PC-3 (cell line): ENCODE measurements around the gene PAIP1.

Experiments used
- CTCF ChIP-seq: fragments of 300-600 bp; sonication (generic); conservative IDR thresholded peaks from 2 replicates; pipeline ENCODE4 v1.5.1; 2017; ENCODE audit warnings: antibody characterized with exemption, low read depth, mild to moderate bottlenecking, low read length
- EZH2 ChIP-seq: fragments of 300-600 bp; sonication (generic); IDR thresholded peaks from one replicate; pipeline ENCODE4 v1.6.1; 2017; ENCODE audit warnings: antibody characterized with exemption, mild to moderate bottlenecking, low read length; ENCODE audit not compliant: unreplicated experiment
- EZH2phosphoT487 ChIP-seq: fragments of 300-600 bp; sonication (generic); IDR thresholded peaks from 2 replicates; pipeline ENCODE4 v1.6.1; 2018; ENCODE audit warnings: mild to moderate bottlenecking, antibody characterized with exemption, low read length, borderline replicate concordance

GRCh38 chr5:43514025-43514424 lies 42.9 kb downstream of the PAIP1 start:
- TF ChIP-seq EZH2 (no peak), CTCF (no peak), EZH2phosphoT487 (no peak)
